ENCODE results near the gene SDCCAG8. TPM values are rescaled to one million over a fixed set of nuclear protein-coding genes. Genes with fewer than 3 reads are reported as not detected.
A peak's percentile ranks its signal among the peaks of the same experiment; 100 is the strongest.

SDCCAG8 gene
- total RNA-seq, 4 donors from 2014 or later: 17.5 to 37.6 (median 21.7) TPM

DNA sequence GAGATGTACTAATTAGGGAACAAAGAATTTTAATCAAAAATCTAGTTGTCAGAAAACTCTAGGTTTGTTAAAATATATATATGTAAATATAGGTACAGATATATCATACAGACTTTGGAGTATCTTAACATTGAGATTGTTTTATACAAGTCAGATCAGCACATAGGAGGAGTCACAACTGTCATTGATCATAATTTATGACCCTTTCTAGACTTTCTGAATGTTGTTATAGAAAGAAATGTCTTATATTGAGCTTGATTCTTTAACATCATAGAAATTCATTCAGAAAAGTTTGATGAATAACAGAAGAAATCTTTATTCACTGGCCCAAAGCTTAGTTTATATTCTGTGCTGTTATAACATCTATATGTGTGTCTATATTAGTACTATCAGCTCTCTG is 185.8 kb downstream of the SDCCAG8 start:
- Histone ChIP-seq H3K4me1 (peaks cover 0 to 10% (median 4%) of the 10 kb centered on the region in 3 donors), H3K4me3 (no peak overlapping the region), H3K36me3 (peaks cover 0 to 27% (median 0%) of the 10 kb centered on the region in 3 donors), H3K27ac (no peak overlapping the region), H3K27me3 (no peaks in the 10 kb centered on the region), H3K9me3 (no peaks in the 10 kb centered on the region)
- DNase-seq: no peak
- no peak for TF ChIP-seq POLR2A (IDR thresholded peaks at IDR 0.05)
- TF ChIP-seq, protein P1, sequence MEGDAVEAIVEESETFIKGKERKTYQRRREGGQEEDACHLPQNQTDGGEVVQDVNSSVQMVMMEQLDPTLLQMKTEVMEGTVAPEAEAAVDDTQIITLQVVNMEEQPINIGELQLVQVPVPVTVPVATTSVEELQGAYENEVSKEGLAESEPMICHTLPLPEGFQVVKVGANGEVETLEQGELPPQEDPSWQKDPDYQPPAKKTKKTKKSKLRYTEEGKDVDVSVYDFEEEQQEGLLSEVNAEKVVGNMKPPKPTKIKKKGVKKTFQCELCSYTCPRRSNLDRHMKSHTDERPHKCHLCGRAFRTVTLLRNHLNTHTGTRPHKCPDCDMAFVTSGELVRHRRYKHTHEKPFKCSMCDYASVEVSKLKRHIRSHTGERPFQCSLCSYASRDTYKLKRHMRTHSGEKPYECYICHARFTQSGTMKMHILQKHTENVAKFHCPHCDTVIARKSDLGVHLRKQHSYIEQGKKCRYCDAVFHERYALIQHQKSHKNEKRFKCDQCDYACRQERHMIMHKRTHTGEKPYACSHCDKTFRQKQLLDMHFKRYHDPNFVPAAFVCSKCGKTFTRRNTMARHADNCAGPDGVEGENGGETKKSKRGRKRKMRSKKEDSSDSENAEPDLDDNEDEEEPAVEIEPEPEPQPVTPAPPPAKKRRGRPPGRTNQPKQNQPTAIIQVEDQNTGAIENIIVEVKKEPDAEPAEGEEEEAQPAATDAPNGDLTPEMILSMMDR (IDR thresholded peaks at IDR 0.05): no peak
- intact Hi-C loops (cut with DNase I): no loop called here

DNA sequence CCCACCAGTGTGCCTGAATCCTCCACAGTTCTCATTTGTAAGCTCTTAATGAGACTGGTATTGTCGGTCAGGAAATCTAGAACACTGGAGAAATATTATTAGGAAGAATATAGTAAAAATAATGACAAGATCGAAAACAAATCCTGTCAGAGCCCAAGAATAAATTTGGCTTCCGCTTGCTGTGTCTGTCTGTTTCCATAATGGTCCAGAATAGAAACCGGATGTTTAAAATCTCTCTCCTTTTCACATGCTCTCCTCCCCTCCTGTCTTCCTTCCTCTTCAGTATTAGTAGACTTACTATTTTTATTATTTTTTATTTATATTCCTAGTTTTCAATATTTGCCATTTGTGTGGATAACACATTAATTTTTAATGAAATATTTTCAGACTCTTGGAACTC is 187.7 kb downstream of the SDCCAG8 start:
- intact Hi-C loops (cut with DNase I): no loop called here
- no peak for DNase-seq
- Histone ChIP-seq H3K27me3 (no peaks in the 10 kb centered on the region), H3K9me3 (no peaks in the 10 kb centered on the region), H3K27ac (no peak overlapping the region), H3K36me3 (peaks cover 0 to 15% (median 0%) of the 10 kb centered on the region in 3 donors), H3K4me3 (no peak overlapping the region), H3K4me1 (peaks cover 6 to 30% (median 12%) of the 10 kb centered on the region in 3 donors)
- WGBS, 2 donors: 75 to 78% methylated on average over 4 of the region's 4 CpGs
- no peak for TF ChIP-seq POLR2A (IDR thresholded peaks at IDR 0.05)
- TF ChIP-seq, protein P1 (IDR thresholded peaks at IDR 0.05): no peak

DNA sequence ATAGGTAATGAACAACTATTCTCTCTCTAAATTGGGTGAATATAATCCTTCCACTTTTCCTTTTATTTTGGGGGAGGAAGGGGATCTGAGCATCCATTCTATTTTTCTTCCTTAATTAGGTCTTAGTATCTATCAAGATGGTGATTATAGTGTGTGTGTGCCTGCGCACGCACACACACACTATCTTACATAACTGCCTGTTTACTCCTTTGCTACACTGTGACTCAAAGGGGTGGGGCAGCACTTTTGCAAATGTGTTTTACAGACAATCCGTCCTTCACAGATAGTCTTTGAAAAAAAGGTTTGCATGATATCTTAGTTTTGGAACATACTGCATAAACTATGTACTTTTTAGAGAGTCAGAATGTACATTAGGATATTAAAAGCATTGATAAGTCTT is 191.5 kb downstream of the SDCCAG8 start:
- H3K4me1 ChIP-seq: peaks cover 6 to 27% (median 12%) of the 10 kb centered on the region in 3 donors
- H3K27me3 ChIP-seq: no peaks in the 10 kb centered on the region
- DNase-seq: no peak
- no peak overlapping the region for H3K4me3 ChIP-seq
- H3K36me3 ChIP-seq: peaks cover 0 to 15% (median 0%) of the 10 kb centered on the region in 3 donors
- WGBS, 2 donors: 34 to 51% methylated on average over 3 of the region's 3 CpGs
- peak overlapping the region in 3 of 4 donors; percentile 49 to 86 (median 72) for H3K27ac ChIP-seq
- TF ChIP-seq POLR2A (IDR thresholded peaks at IDR 0.05): no peak
- TF ChIP-seq, protein P1 (IDR thresholded peaks at IDR 0.05): no peak
- intact Hi-C loops (cut with DNase I): no loop called here
- no peaks in the 10 kb centered on the region for H3K9me3 ChIP-seq

DNA sequence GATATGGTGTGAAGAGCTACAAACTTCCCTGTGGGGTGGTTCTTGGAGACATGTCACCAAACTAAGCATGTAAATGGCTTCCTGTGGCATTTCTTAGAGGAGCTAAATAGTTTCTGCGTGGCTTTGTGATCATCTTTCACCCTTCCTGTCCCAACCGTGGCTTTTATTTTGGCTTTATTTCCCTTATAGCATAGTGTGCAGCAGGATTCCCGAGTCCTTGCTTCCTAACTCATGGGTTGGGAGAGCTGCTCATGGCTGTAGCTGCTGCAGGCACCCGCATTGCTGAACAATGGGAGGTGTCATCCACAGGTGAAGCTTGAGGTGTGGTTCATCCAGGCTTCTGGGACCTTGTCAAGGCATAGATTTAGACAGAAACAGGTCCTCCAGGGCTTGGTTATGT is 192.0 kb downstream of the SDCCAG8 start:
- H3K4me3 ChIP-seq: no peak overlapping the region
- no peaks in the 10 kb centered on the region for H3K9me3 ChIP-seq
- H3K4me1 ChIP-seq: peaks cover 6 to 27% (median 12%) of the 10 kb centered on the region in 3 donors
- no peak for DNase-seq
- H3K27ac ChIP-seq: peak overlapping the region; percentile 24 to 86 (median 60)
- 48% methylated on average over 3 to 4 of the region's 4 CpGs for WGBS, 2 donors
- H3K36me3 ChIP-seq: peaks cover 0 to 15% (median 0%) of the 10 kb centered on the region in 3 donors
- H3K27me3 ChIP-seq: no peaks in the 10 kb centered on the region
- TF ChIP-seq, protein P1 (IDR thresholded peaks at IDR 0.05): no peak
- no peak for TF ChIP-seq POLR2A (IDR thresholded peaks at IDR 0.05)
- intact Hi-C loops (cut with DNase I): no loop called here

DNA sequence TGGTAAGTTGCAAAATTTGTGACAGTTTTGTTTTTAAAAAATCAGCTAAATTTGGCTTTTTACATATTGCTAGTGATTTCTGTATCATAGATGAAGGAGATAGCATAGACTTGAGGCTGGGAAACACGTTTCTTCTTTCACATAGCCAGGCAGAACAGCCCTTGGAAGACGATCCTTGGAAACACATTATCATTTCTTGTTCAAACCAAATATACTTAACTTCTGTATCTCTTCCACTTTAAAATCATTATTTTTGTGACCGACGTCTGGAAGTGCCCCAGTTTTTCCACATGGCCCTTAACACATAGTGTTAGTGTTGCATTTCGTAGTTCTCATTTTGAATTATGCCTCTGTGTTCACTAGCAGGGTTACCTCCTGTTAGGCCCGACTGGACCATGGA is 193.5 kb downstream of the SDCCAG8 start:
- intact Hi-C loops (cut with DNase I): no loop called here
- 89 to 97% methylated on average over 6 of the region's 6 CpGs for WGBS, 2 donors

More for the DNA sequence above, 193.5 kb downstream of the SDCCAG8 start:
- H3K36me3 ChIP-seq: peaks cover 0 to 15% (median 0%) of the 10 kb centered on the region in 3 donors
- no peak for DNase-seq
- peaks cover 6 to 27% (median 12%) of the 10 kb centered on the region in 3 donors for H3K4me1 ChIP-seq
- no peak overlapping the region for H3K4me3 ChIP-seq
- no peaks in the 10 kb centered on the region for H3K27me3 ChIP-seq
- no peak overlapping the region for H3K27ac ChIP-seq
- TF ChIP-seq, protein P1 (IDR thresholded peaks at IDR 0.05): no peak
- no peak for TF ChIP-seq POLR2A (IDR thresholded peaks at IDR 0.05)
- H3K9me3 ChIP-seq: no peaks in the 10 kb centered on the region

All from esophagus squamous epithelium (tissue), 5 donors.